Upper lobe of right lung (tissue), 1 donor: Measurements from ENCODE around the gene NEU3. TPM values are rescaled to one million over a fixed set of nuclear protein-coding genes. Genes with fewer than 3 reads are reported as not detected.

Experiments
- ATAC-seq: fragments of 200-7000 bp; cut with Tn5 transposase; one replicate; pipeline ENCODE4 v1.9.1; 2020; ENCODE audit warnings: mild to moderate bottlenecking, moderate library complexity
- DNase-seq: peaks from one replicate; pipeline ENCODE4 v3.0.0-alpha.2; 2020
- H3K27ac ChIP-seq: fragments of 200-600 bp; one replicate; pipeline ENCODE4 v1.8.0; 2022
- H3K27me3 ChIP-seq: fragments of 200-600 bp; one replicate; pipeline ENCODE4 v1.8.0; 2022; ENCODE audit warnings: mild to moderate bottlenecking
- H3K36me3 ChIP-seq: fragments of 200-600 bp; one replicate; pipeline ENCODE4 v1.8.0; 2022
- H3K4me1 ChIP-seq: fragments of 200-600 bp; one replicate; pipeline ENCODE4 v1.8.0; 2022
- H3K4me3 ChIP-seq: fragments of 200-600 bp; one replicate; pipeline ENCODE4 v1.8.0; 2022; ENCODE audit warnings: mild to moderate bottlenecking
- H3K9me3 ChIP-seq: fragments of 200-600 bp; one replicate; pipeline ENCODE4 v1.8.0; 2022
- intact Hi-C: fragments of 100-400 bp; cut with DNase I; formaldehyde crosslinking; loops from one replicate; pipeline ENCODE4 v1.11.0; 2022
- total RNA-seq: library from RNA; stranded (reverse); fragmentation: NEBNext Ultra II Directional; extraction: Animal tissue kit (Norgen Biotek cat#: 25700); gene quantifications from one replicate; pipeline ENCODE4 v1.2.1, GENCODE V29; 2021
- TF ChIP-seq, protein P1 (sequence below): fragments of 200-600 bp; IDR thresholded peaks from one replicate; pipeline ENCODE4 v1.8.0; 2022; ENCODE audit warnings: antibody characterized with exemption
- donor health status: DM: no; HTN: yes; CAD: no; lungs with severe emphysema.

The NEU3 gene
- total RNA-seq, 1 donor from 2014 or later = 9.6 TPM

GRCh38 chr11:75063741-75064314, 75.1 kb downstream of the NEU3 start:
- intact Hi-C loops = no loop called here
- Histone ChIP-seq H3K4me3 (no peak overlapping the region), H3K4me1 (no peaks in the 10 kb centered on the region), H3K9me3 (no peaks in the 10 kb centered on the region), H3K36me3 (no peaks in the 10 kb centered on the region), H3K27me3 (peaks cover 12% of the 10 kb centered on the region), H3K27ac (no peak overlapping the region)
- DNase-seq = no peak
- no peak for ATAC-seq
- TF ChIP-seq, protein P1, sequence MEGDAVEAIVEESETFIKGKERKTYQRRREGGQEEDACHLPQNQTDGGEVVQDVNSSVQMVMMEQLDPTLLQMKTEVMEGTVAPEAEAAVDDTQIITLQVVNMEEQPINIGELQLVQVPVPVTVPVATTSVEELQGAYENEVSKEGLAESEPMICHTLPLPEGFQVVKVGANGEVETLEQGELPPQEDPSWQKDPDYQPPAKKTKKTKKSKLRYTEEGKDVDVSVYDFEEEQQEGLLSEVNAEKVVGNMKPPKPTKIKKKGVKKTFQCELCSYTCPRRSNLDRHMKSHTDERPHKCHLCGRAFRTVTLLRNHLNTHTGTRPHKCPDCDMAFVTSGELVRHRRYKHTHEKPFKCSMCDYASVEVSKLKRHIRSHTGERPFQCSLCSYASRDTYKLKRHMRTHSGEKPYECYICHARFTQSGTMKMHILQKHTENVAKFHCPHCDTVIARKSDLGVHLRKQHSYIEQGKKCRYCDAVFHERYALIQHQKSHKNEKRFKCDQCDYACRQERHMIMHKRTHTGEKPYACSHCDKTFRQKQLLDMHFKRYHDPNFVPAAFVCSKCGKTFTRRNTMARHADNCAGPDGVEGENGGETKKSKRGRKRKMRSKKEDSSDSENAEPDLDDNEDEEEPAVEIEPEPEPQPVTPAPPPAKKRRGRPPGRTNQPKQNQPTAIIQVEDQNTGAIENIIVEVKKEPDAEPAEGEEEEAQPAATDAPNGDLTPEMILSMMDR = no peak

DNA sequence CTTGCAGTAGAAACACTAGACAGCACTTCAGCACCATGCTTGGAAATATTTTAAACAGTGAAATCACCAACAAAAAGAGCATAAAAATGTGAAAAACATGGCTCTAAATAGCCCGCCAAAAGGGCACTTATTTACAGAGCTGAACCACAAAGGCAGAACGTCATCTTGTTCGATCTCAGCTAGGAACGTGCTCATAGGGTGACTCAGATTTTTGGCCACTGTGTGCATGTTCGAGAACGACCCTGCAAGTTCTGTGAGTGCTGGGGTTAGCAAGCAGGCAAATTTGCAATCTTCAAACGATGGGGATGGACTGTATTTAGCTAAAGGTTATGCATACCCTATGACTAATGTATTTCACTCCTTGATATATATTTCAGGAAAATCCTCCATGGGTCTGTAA, 77.3 kb downstream of the NEU3 start:
- H3K9me3 ChIP-seq = no peaks in the 10 kb centered on the region
- H3K27ac ChIP-seq = no peak overlapping the region
- no peaks in the 10 kb centered on the region for H3K4me1 ChIP-seq
- intact Hi-C loops = no loop called here
- ATAC-seq (no peak), DNase-seq (no peak)
- TF ChIP-seq, protein P1 = no peak
- H3K4me3 ChIP-seq = no peak overlapping the region
- peaks cover 17% of the 10 kb centered on the region for H3K27me3 ChIP-seq
- H3K36me3 ChIP-seq = no peaks in the 10 kb centered on the region

Other genes starting within 250 kb of the NEU3 start
- gene RNF169, start 240.1 kb upstream of the NEU3 start, total RNA-seq = 21.3 TPM
- 10.6 TPM for gene XRRA1, start 39.8 kb upstream of the NEU3 start, total RNA-seq
- gene SPCS2, start 39.7 kb upstream of the NEU3 start, total RNA-seq = 178 TPM
- not detected for gene OR2AT4, start 107.9 kb downstream of the NEU3 start, total RNA-seq
- gene SLCO2B1, start 162.2 kb downstream of the NEU3 start, total RNA-seq = 204 TPM